HL-60 (cell line): ENCODE data around the gene PPIE.

Experiments used
- GABPA ChIP-seq: IDR thresholded peaks from 2 replicates; pipeline ENCODE4 v1.6.1; 2012; ENCODE audit warnings: low read depth
- TF ChIP-seq, protein P1 (sequence below): IDR thresholded peaks from one replicate; pipeline ENCODE4 v1.5.1; 2011; ENCODE audit warnings: low read length, control low read depth, inconsistent platforms; ENCODE audit not compliant: insufficient read depth

DNA sequence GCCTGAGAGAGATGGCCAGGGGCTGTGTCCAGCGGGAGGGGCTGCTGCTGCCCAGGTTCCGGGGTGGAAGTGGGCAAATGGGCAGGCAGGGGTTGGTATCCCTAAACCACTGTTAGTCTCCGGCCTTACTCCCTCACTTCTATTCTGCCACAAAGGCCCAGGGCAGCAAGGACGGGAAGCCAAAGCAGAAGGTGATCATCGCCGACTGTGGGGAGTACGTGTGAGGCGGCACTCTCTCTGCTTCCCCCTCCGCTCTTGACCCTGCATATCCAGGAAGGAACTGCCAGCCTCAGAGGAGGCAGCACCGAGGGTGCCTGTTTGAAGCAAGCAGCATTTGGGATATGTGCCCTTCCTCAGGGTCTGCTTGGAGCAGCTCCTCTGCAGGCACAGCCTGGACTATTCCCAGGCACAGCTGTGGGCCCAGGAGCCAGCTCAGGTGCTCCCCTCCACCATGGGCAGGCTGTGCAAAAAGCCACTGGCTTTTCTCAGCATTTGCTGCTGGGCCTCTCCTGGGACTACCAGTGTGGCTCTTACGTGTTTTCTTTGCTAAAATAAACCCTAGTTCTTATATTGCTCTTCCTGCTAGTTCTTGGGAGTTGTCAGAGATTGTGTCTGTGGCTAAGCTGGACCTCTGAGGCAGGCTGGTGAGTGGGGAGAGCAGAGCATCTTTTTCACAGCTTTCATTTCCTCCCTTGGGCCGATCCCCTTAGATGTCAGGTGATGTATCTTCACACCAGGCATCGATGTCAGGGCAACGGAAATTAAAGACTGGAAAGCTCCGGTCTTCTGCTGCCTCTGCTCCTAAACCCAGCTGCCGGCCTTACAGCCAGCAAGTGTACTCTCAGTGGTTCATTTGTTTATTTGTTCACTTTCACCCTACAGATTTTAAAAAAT, 14.7 kb downstream of the PPIE start:
- TF ChIP-seq, protein P1, sequence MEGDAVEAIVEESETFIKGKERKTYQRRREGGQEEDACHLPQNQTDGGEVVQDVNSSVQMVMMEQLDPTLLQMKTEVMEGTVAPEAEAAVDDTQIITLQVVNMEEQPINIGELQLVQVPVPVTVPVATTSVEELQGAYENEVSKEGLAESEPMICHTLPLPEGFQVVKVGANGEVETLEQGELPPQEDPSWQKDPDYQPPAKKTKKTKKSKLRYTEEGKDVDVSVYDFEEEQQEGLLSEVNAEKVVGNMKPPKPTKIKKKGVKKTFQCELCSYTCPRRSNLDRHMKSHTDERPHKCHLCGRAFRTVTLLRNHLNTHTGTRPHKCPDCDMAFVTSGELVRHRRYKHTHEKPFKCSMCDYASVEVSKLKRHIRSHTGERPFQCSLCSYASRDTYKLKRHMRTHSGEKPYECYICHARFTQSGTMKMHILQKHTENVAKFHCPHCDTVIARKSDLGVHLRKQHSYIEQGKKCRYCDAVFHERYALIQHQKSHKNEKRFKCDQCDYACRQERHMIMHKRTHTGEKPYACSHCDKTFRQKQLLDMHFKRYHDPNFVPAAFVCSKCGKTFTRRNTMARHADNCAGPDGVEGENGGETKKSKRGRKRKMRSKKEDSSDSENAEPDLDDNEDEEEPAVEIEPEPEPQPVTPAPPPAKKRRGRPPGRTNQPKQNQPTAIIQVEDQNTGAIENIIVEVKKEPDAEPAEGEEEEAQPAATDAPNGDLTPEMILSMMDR = no peak
- no peak for TF ChIP-seq GABPA
